Astrocyte (in vitro differentiated cells and primary cell): ENCODE results near the gene PAFAH1B2. TPM values are rescaled to one million over a fixed set of nuclear protein-coding genes. Genes with fewer than 3 reads are reported as not detected.
A peak's percentile ranks its signal among the peaks of the same experiment; 100 is the strongest.

ENCODE experiments used
- DNase-seq: peaks from one replicate; pipeline ENCODE4 v3.0.0-alpha.2; 2010; ENCODE audit warnings: low read depth
- FAIRE-seq: peaks from 2 replicates; lab custom pipeline; 2011; peaks lifted over from hg19 to GRCh38; lab: Jason Lieb, UNC
- H2AFZ ChIP-seq: 2 replicates; pipeline ENCODE4 v1.6.0; 2012; ENCODE audit warnings: low read depth, low read length, inconsistent platforms
- H3K27ac ChIP-seq: 2 replicates; pipeline ENCODE4 v1.5.1; 2011; ENCODE audit warnings: low read depth, low read length, inconsistent platforms
- H3K27me3 ChIP-seq: 2 replicates; pipeline ENCODE4 v1.6.0; 2011; ENCODE audit warnings: low read length, inconsistent platforms; ENCODE audit not compliant: insufficient read depth
- H3K36me3 ChIP-seq: 2 replicates; pipeline ENCODE4 v1.5.1; 2011; ENCODE audit warnings: low read length, inconsistent platforms; ENCODE audit not compliant: insufficient read depth
- H3K4me1 ChIP-seq: 2 replicates; pipeline ENCODE4 v1.5.1; 2011; ENCODE audit warnings: low read length, inconsistent platforms; ENCODE audit not compliant: insufficient read depth
- H3K4me2 ChIP-seq: 2 replicates; pipeline ENCODE4 v1.6.0; 2012; ENCODE audit warnings: low read length, inconsistent platforms
- H3K4me3 ChIP-seq: 2 replicates; pipeline ENCODE4 v1.5.1; 2011; ENCODE audit warnings: low read depth, mild to moderate bottlenecking, low read length, inconsistent platforms; ENCODE audit not compliant: insufficient read depth
- H3K79me2 ChIP-seq: 2 replicates; pipeline ENCODE4 v1.6.0; 2012; ENCODE audit warnings: mild to moderate bottlenecking, low read length, inconsistent platforms; ENCODE audit not compliant: insufficient read depth
- H3K9ac ChIP-seq: 2 replicates; pipeline ENCODE4 v1.6.0; 2012; ENCODE audit warnings: mild to moderate bottlenecking, low read length, inconsistent platforms
- H3K9me3 ChIP-seq: 2 replicates; pipeline ENCODE4 v1.5.1; 2012; ENCODE audit warnings: low read depth, mild to moderate bottlenecking, low read length, inconsistent platforms; ENCODE audit not compliant: insufficient read depth
- H4K20me1 ChIP-seq: 2 replicates; pipeline ENCODE4 v1.6.0; 2012; ENCODE audit warnings: low read length, inconsistent platforms; ENCODE audit not compliant: insufficient read depth
- H3K27ac Mint-ChIP-seq: one replicate; pipeline ENCODE4 v1.8.0; 2021; ENCODE audit warnings: mild to moderate bottlenecking, mixed read lengths; ENCODE audit not compliant: unreplicated experiment
- H3K27me3 Mint-ChIP-seq: one replicate; pipeline ENCODE4 v1.8.0; 2021; ENCODE audit warnings: low read depth, mixed read lengths; ENCODE audit not compliant: unreplicated experiment
- H3K36me3 Mint-ChIP-seq: one replicate; pipeline ENCODE4 v1.8.0; 2021; ENCODE audit warnings: low read depth, mixed read lengths; ENCODE audit not compliant: unreplicated experiment
- H3K4me1 Mint-ChIP-seq: one replicate; pipeline ENCODE4 v1.8.0; 2021; ENCODE audit warnings: low read depth, mixed read lengths; ENCODE audit not compliant: unreplicated experiment
- H3K4me3 Mint-ChIP-seq: one replicate; pipeline ENCODE4 v1.8.0; 2021; ENCODE audit warnings: mild to moderate bottlenecking, moderate library complexity, mixed read lengths; ENCODE audit not compliant: unreplicated experiment
- H3K9me3 Mint-ChIP-seq: one replicate; pipeline ENCODE4 v1.8.0; 2021; ENCODE audit warnings: mild to moderate bottlenecking, mixed read lengths; ENCODE audit not compliant: unreplicated experiment
- CTCF ChIP-seq: IDR thresholded peaks from 2 replicates; pipeline ENCODE4 v1.5.1; 2011; ENCODE audit warnings: low read depth, mild to moderate bottlenecking, inconsistent platforms, low read length, moderate library complexity; ENCODE audit not compliant: insufficient read depth
- EZH2 ChIP-seq: IDR thresholded peaks from 2 replicates; pipeline ENCODE4 v1.6.1; 2012; ENCODE audit warnings: mild to moderate bottlenecking, low read length, inconsistent platforms; ENCODE audit not compliant: insufficient read depth
- total RNA-seq: library from RNA; stranded (reverse); gene quantifications from 2 replicates; pipeline ENCODE4 v1.2.1, GENCODE V29; 2021

The PAFAH1B2 gene
- total RNA-seq, 1 donor from 2014 or later, result 142 TPM

GRCh38 chr11:117220568-117220967, 76.5 kb downstream of the PAFAH1B2 start:
- no peak overlapping the region for H3K9ac ChIP-seq
- peaks cover 47% of the 10 kb centered on the region for H3K36me3 ChIP-seq
- no peak overlapping the region for H3K4me2 ChIP-seq
- Mint-ChIP-seq H3K4me1 (peaks cover 21% of the 10 kb centered on the region), H3K4me3 (no peak overlapping the region), H3K27me3 (no peaks in the 10 kb centered on the region), H3K36me3 (peaks cover 32% of the 10 kb centered on the region), H3K9me3 (peaks cover 1% of the 10 kb centered on the region), H3K27ac (no peak overlapping the region)
- no peaks in the 10 kb centered on the region for H3K27me3 ChIP-seq
- no peaks in the 10 kb centered on the region for H3K79me2 ChIP-seq
- FAIRE-seq (no peak), DNase-seq (no peak)
- no peaks in the 10 kb centered on the region for H3K9me3 ChIP-seq
- H3K4me1 ChIP-seq, result peaks cover 32% of the 10 kb centered on the region
- no peak for TF ChIP-seq CTCF
- no peak for TF ChIP-seq EZH2
- H2AFZ ChIP-seq, result no peak overlapping the region
- peaks cover 4% of the 10 kb centered on the region for H4K20me1 ChIP-seq
- H3K27ac ChIP-seq, result no peak overlapping the region
- no peak overlapping the region for H3K4me3 ChIP-seq

- H3K27ac Mint-ChIP-seq, result peak overlapping the region; percentile 7
- H3K4me3 Mint-ChIP-seq, result no peak overlapping the region
- Histone ChIP-seq H3K9me3 (no peaks in the 10 kb centered on the region), H3K79me2 (no peaks in the 10 kb centered on the region), H4K20me1 (peaks cover 4% of the 10 kb centered on the region), H3K4me2 (no peak overlapping the region), H3K27ac (no peak overlapping the region), H3K4me1 (peaks cover 32% of the 10 kb centered on the region), H3K36me3 (peaks cover 50% of the 10 kb centered on the region), H3K4me3 (no peak overlapping the region), H2AFZ (no peak overlapping the region), H3K27me3 (no peaks in the 10 kb centered on the region), H3K9ac (no peak overlapping the region)
- H3K4me1 Mint-ChIP-seq, result peaks cover 21% of the 10 kb centered on the region
- H3K9me3 Mint-ChIP-seq, result peaks cover 1% of the 10 kb centered on the region
- no peak for TF ChIP-seq CTCF
- TF ChIP-seq EZH2, result no peak
- peaks cover 32% of the 10 kb centered on the region for H3K36me3 Mint-ChIP-seq
- no peaks in the 10 kb centered on the region for H3K27me3 Mint-ChIP-seq
- DNase-seq (no peak), FAIRE-seq (no peak)
Measured at GRCh38 chr11:117220999-117221774, 77.1 kb downstream of the PAFAH1B2 start.
